GM19324 (cell line): ENCODE results near the gene OTC.
A peak's percentile ranks its signal among the peaks of the same experiment; 100 is the strongest.

Source experiments
- ATAC-seq: cut with Tn5 transposase; IDR thresholded peaks from one replicate; pipeline ENCODE4 v1.9.1; 2021; ENCODE audit warnings: mild to moderate bottlenecking, moderate library complexity; ENCODE audit not compliant: unreplicated experiment, low FRiP score

The OTC gene

GRCh38 chrX:38352362-38352761 is at the start of gene OTC:
Gene OTC, plus strand, starts transcription at chrX:38352604. Its CDS starts 93 bp downstream, at chrX:38352697.
- no peak for ATAC-seq

DNA sequence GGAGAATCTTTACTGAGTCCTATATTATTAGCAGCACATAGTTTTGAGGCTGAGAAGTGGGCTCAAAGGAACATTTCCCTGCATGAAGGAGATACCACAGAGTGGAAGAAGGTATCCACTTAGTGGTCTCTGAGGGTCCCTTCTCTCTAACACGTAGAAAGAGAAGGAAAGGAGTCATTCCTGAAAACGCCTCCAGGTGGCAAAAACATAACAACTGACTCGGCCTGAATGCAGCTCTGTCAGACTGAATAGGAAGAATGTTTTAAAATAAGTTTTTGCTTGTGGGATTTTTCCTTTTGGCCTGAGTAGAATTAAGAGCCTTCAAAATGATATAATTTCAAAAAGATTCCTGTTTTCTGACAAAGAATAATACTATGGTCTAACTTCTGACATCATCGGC is 48.4 kb upstream of the OTC start:
- ATAC-seq, result no peak

- no peak for ATAC-seq
Observed at GRCh38 chrX:38305971-38306370, 46.4 kb upstream of the OTC start.

GRCh38 chrX:38311743-38312142 is 40.7 kb upstream of the OTC start:
- ATAC-seq, result no peak

DNA sequence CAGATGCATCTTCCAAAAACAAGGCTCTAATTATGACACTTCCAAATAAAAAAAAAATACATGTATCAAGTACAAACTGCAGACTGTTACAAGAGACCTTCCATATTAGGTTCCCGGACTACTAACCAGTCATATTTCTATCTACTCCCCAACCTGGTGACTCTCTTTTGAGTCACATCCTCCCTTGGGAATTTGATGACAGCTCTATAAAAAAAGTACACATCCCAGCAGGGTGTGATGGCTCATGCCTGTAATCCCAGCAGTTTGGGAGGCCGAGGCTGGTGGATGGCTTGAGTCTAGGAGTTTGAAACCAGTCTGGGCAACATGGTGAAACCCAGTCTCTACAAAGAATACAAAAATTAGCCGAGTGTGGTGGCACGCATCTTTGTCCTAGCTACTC is 40.0 kb upstream of the OTC start:
- no peak for ATAC-seq

- ATAC-seq, result no peak
Observed at GRCh38 chrX:38313190-38313589, 39.2 kb upstream of the OTC start.

GRCh38 chrX:38315186-38315585 is 37.2 kb upstream of the OTC start:
- ATAC-seq, result no peak

DNA sequence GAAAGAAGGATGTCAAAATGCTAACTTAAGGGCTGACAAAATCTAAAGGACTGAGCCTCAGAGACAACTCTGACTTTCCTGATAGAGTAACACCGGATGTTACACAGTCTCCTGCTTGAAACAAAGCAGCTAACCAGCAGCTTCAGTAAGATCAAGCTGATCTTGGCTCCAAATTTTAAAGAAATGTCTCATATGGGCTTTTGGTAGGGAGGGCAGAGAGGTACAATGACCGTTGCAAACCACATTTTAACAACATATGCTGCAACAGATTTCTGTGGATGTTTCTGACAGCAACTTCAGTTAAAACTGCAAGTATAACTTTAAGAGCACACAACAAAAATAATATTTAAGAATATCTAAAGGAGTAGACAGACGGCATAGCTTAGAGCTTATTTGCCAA is 34.2 kb upstream of the OTC start:
- ATAC-seq, result no peak

DNA sequence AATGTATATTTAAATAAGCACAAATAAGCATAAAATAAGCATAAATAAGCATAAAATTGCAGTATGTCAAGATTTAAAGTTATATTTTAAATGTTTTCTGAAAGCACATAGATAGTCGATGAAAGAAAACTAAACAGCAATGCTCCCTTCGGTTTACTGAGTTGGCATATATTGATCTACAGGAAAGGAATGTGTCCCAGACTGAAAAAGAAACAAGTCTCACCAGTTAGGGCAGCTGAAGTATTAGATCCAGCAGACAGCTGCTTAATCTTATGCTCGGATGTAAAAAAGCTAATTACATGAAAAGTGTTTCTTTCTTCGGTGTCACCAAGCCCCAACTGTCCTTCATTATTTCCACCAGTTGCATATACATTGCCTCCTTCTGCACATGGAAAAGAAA is 33.8 kb upstream of the OTC start:
- ATAC-seq, result no peak

GRCh38 chrX:38320819-38321218 is 31.6 kb upstream of the OTC start:
- ATAC-seq, result no peak

DNA sequence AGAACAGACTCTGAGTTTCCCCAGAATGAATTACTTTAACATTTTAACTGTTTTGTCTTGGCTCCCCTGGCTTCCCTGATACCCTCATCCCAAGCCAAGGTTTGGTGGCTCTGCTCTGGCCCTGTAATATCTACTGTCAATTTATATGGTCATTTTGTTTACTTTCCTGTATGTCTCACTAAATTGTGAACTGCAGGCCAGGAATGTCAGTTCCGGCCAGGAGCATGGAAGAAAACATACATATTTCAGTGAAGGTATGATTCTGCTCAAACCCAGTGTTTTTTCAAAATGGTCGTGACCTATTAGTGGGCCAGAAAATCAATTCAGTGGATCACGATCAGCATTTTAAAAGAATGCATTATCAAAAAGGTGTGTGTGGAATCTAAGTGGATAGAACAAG is 26.3 kb upstream of the OTC start:
- ATAC-seq, result no peak

GRCh38 chrX:38327007-38327774 is 25.2 kb upstream of the OTC start, which contains the start of gene RPGR:
Gene RPGR, minus strand, starts transcription at chrX:38327509. Its CDS starts 142 bp downstream, at chrX:38327367.
- ATAC-seq, result peak; percentile 92

GRCh38 chrX:38327775-38328081 is 24.7 kb upstream of the OTC start:
- ATAC-seq, result no peak

DNA sequence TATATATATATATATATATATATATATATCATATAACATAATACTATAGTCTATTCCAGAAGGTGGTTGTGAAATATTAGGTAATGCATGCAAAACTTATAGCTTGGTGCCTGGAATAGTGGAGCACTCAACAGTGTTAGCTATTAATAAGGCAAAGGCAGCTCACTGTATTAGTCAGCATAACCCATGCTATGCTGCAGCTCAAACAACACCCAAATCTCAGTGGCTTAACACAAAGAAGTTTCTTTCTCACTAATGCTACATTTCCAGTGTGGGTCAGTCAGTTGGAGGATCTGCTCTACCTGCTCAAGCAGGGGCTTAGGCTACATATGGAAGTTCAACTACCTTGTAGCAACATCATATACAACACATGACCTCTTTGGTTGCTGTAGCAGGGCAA is 19.9 kb upstream of the OTC start:
- ATAC-seq, result no peak

DNA sequence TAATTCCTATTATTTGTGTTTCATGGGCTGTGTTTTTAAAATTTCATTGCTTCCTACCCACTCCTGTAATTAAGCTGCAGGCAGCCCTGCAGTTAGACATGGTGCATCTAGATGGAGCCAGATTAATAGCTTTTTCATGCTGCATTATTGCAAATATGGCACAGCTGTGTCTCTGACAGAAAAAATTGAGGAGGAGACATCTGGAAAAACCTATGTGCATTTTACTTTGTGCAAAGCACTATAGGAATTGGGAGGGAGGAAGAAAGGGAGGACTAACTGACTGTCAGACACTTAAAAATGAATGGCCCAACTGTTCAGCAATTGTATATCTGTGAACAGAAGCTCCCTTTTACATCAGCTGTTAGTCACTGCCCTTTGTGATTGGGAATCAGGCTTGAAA is 17.0 kb upstream of the OTC start:
- ATAC-seq, result no peak

DNA sequence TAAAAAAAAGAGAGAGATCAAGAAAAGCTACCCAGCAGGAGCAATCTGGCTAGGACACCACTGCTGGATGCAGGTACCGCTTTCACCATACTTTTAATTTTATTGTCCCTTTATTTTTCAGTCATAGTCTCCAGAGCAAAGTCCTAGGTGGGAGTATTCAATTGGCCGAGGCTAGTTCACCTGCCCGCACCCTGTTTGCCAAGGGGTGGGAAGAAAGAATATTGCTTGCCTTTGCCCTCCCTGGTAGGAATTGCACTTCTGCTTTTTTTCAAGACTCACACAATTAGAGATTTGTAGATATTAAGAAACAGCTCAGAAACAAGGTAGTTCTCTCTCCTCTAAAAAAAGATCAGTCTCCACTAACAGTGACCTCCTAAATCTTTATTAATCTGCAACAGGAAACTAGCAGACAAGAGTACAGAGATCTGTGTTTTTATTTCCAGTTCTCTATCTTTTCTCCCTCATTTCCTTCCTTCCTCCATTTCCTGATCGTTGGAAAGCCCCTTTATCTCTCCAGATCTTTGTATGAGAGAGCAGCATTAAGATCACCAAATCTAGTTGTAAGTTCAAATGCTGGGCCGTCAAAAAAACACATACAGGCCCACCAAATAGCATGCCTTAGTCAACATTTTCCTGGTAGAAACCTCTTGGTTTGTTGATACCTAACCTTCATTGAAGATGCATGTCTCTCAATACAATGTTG is 15.7 kb upstream of the OTC start:
- ATAC-seq, result no peak

- no peak for ATAC-seq
Observed at GRCh38 chrX:38341442-38341841, 11.0 kb upstream of the OTC start.

- ATAC-seq, result no peak
Observed at GRCh38 chrX:38342853-38343778, 9.3 kb upstream of the OTC start.

GRCh38 chrX:38346150-38346549 is 6.3 kb upstream of the OTC start:
- no peak for ATAC-seq

GRCh38 chrX:38347136-38347535 is 5.3 kb upstream of the OTC start:
- ATAC-seq, result no peak

DNA sequence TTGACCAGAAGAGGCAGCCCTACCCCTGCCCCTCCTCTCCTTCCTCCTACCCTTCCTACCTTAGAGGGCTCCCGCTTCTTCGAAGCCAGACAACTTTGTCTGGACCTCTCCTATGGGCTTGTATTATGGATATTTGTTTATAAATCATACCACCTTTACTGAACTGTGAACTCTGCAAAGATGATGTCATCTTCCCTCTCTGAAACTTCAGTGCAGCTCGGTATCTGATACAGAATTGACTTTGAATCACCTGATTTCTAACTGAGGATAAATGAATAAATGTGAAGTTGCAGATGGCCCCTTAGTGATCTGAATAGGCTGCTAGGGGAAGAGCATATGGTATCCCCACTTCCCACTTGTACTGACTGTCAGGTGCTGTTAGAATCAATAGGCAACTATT is 1.1 kb upstream of the OTC start:
- no peak for ATAC-seq
